ENCODE results near the gene GARIN5B. TPM values are rescaled to one million over a fixed set of nuclear protein-coding genes. Genes with fewer than 3 reads are reported as not detected.
A peak's percentile ranks its signal among the peaks of the same experiment; 100 is the strongest.

GARIN5B gene
- polyA plus RNA-seq, 2 of the 4 experiments (the other 2 are of a cell fraction): 0.05 TPM; not detected in 1

GRCh38 chr19:55345818-55346724, 17.0 kb downstream of the GARIN5B start:
- Histone ChIP-seq H3K9me3 (no peaks in the 10 kb centered on the region), H3K4me1 (peaks cover 26% of the 10 kb centered on the region), H3K4me3 (no peak overlapping the region), H3K4me2 (peak overlapping the region; percentile 11; the same call in 1 of the 3 replicates), H3K27ac (peak overlapping the region in 1 of 2 experiments; percentile 61; a peak in 3 of 6 replicates)
- ATAC-seq (peak; percentile 5 to 31; a peak in 4 of 6 replicates), DNase-seq (ENCODE audit: low read depth in 1 of 2, low spot score in 1 of 2) (peak in 1 of 2 experiments; percentile 72), FAIRE-seq (no peak)
- TF ChIP-seq TFCP2L1 (CRISPR knock-in tag; IDR thresholded peaks at IDR 0.05) (no peak), HOXA7 (CRISPR knock-in tag; IDR thresholded peaks at IDR 0.05) (no peak), MAZ (IDR thresholded peaks at IDR 0.05; ENCODE audit: borderline replicate concordance, low read depth, low read length) (no peak), HEYL (CRISPR knock-in tag; IDR thresholded peaks at IDR 0.05) (no peak)
- POLR2A ChIA-PET: interaction anchor here (1.0 kb wide), 1 partner anchor 62 kb away, joined by 4 read pairs; the partner anchor contains the start of gene UBE2S
- 83% methylated on average over 43 of the region's 43 CpGs for WGBS (ENCODE audit: missing lambda C conversion rate)
- CTCF ChIA-PET: interaction anchor here (0.9 to 3.4 kb wide), 11 partner anchors 11 to 205 kb away, joined by 3 to 27 read pairs (median 5); partner anchors contain the start of genes DNAAF3 and TMEM238

- CTCF ChIA-PET: interaction anchor here (0.9 to 3.1 kb wide), 12 partner anchors 7 to 205 kb away, joined by 3 to 11 read pairs (median 4); partner anchors contain the start of genes DNAAF3 and TMEM238
- peak overlapping the region in 1 of 2 experiments; percentile 61; a peak in 3 of 6 replicates for H3K27ac ChIP-seq
- DNase-seq (ENCODE audit: low read depth in 1 of 2, low spot score in 1 of 2) (no peak), FAIRE-seq (no peak), ATAC-seq (peak; percentile 6 to 9; a peak in 4 of 6 replicates)
- TF ChIP-seq, protein P1, sequence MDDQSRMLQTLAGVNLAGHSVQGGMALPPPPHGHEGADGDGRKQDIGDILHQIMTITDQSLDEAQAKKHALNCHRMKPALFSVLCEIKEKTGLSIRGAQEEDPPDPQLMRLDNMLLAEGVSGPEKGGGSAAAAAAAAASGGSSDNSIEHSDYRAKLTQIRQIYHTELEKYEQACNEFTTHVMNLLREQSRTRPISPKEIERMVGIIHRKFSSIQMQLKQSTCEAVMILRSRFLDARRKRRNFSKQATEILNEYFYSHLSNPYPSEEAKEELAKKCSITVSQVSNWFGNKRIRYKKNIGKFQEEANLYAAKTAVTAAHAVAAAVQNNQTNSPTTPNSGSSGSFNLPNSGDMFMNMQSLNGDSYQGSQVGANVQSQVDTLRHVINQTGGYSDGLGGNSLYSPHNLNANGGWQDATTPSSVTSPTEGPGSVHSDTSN (IDR thresholded peaks at IDR 0.05): no peak
- TF ChIP-seq HOXB13 (CRISPR knock-in tag; IDR thresholded peaks at IDR 0.05; ENCODE audit: low read depth) (no peak), E2F6 (IDR thresholded peaks at IDR 0.05; ENCODE audit: borderline replicate concordance, low read depth) (no peak), ZC3H11A (IDR thresholded peaks at IDR 0.05) (no peak), ZFP36 (IDR thresholded peaks at IDR 0.05; ENCODE audit: borderline replicate concordance, partially characterized antibody) (no peak), FOXS1 (CRISPR knock-in tag; IDR thresholded peaks at IDR 0.05) (no peak), SMC3 (IDR thresholded peaks at IDR 0.05) (no peak), HDAC2 (IDR thresholded peaks at IDR 0.05) (no peak), HOXB5 (CRISPR knock-in tag; IDR thresholded peaks at IDR 0.05) (no peak), FOSB (CRISPR knock-in tag; IDR thresholded peaks at IDR 0.05) (no peak), NPAS2 (CRISPR knock-in tag; IDR thresholded peaks at IDR 0.05; ENCODE audit: borderline replicate concordance) (no peak), MAX (IDR thresholded peaks at IDR 0.05) (no peak), JUNB (IDR thresholded peaks at IDR 0.05) (no peak), NR3C1 (IDR thresholded peaks at IDR 0.05) (no peak), GATA3 (IDR thresholded peaks at IDR 0.05; ENCODE audit: borderline replicate concordance) (no peak)
- TF ChIP-seq, protein P2, sequence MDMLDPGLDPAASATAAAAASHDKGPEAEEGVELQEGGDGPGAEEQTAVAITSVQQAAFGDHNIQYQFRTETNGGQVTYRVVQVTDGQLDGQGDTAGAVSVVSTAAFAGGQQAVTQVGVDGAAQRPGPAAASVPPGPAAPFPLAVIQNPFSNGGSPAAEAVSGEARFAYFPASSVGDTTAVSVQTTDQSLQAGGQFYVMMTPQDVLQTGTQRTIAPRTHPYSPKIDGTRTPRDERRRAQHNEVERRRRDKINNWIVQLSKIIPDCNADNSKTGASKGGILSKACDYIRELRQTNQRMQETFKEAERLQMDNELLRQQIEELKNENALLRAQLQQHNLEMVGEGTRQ (IDR thresholded peaks at IDR 0.05): no peak
- peak overlapping the region; percentile 11; the same call in 1 of the 3 replicates for H3K4me2 ChIP-seq
- H3K4me3 ChIP-seq: no peak overlapping the region
- no peaks in the 10 kb centered on the region for H3K9me3 ChIP-seq
- H3K4me1 ChIP-seq: peaks cover 26% of the 10 kb centered on the region
- WGBS (ENCODE audit: missing lambda C conversion rate): 87% methylated on average over 22 of the region's 22 CpGs
- POLR2A ChIA-PET: interaction anchor here (1.0 kb wide), 1 partner anchor 62 kb away, joined by 4 read pairs; the partner anchor contains the start of gene UBE2S
These were observed 17.8 kb downstream of the GARIN5B start for GRCh38 chr19:55345101-55345817.

Measured in A549 (cell line).